BLaER1 (cell line): ENCODE results near the gene ZMYM4.

ENCODE experiments used
- H3K27ac ChIP-seq: shearing (Covaris generic); formaldehyde crosslinking; 2 replicates; pipeline ENCODE4 v1.8.1; 2022
- H3K27me3 ChIP-seq: shearing (Covaris generic); formaldehyde crosslinking; 2 replicates; pipeline ENCODE4 v1.8.1; 2022
- H3K36me3 ChIP-seq: shearing (Covaris generic); formaldehyde crosslinking; 2 replicates; pipeline ENCODE4 v1.8.1; 2022
- H3K4me1 ChIP-seq: shearing (Covaris generic); formaldehyde crosslinking; 2 replicates; pipeline ENCODE4 v1.8.1; 2022
- H3K4me2 ChIP-seq: shearing (Covaris generic); formaldehyde crosslinking; 2 replicates; pipeline ENCODE4 v1.8.1; 2022
- H3K4me3 ChIP-seq: shearing (Covaris generic); formaldehyde crosslinking; 2 replicates; pipeline ENCODE4 v1.8.1; 2022
- H3K9ac ChIP-seq: shearing (Covaris generic); formaldehyde crosslinking; 2 replicates; pipeline ENCODE4 v1.8.1; 2022
- H3K9me3 ChIP-seq: shearing (Covaris generic); formaldehyde crosslinking; 2 replicates; pipeline ENCODE4 v1.8.1; 2022
- H4K20me1 ChIP-seq: shearing (Covaris generic); formaldehyde crosslinking; 2 replicates; pipeline ENCODE4 v1.8.1; 2022
- Cebpa-rat ChIP-seq: shearing (Covaris generic); IDR thresholded peaks from 2 replicates; pipeline ENCODE4 v1.8.1; 2022

ZMYM4 gene

DNA sequence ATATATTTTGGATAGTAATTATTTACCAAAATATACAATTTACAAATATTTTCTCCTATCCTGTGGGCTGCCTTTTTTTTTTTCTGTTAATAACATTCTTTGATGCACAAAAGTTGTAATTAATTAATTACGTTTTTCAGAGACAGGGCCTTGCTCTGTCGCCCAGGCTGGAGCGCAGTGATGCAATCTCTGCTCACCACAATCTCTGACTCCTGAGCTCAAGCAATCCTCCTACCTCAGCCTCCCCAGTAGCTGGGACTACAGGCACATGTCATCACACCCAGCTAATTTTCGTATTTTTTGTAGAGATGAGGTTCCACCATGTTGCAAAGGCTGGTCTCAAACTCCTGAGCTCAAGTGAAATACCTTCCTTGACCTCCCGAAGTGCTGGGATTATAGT is 21.3 kb upstream of the ZMYM4 start:
- Histone ChIP-seq H3K4me3 (no peak overlapping the region), H3K9ac (no peak overlapping the region), H3K27ac (no peak overlapping the region), H4K20me1 (no peaks in the 10 kb centered on the region), H3K9me3 (no peaks in the 10 kb centered on the region), H3K27me3 (no peaks in the 10 kb centered on the region), H3K4me1 (no peaks in the 10 kb centered on the region), H3K36me3 (no peaks in the 10 kb centered on the region), H3K4me2 (no peak overlapping the region)
- TF ChIP-seq Cebpa-rat: no peak

- no peak for TF ChIP-seq Cebpa-rat
- Histone ChIP-seq H3K9me3 (no peaks in the 10 kb centered on the region), H3K27me3 (no peaks in the 10 kb centered on the region), H3K9ac (no peak overlapping the region), H4K20me1 (no peaks in the 10 kb centered on the region), H3K36me3 (no peaks in the 10 kb centered on the region), H3K4me2 (no peak overlapping the region), H3K4me3 (no peak overlapping the region), H3K27ac (no peak overlapping the region), H3K4me1 (no peaks in the 10 kb centered on the region)
These were observed 14.6 kb upstream of the ZMYM4 start for GRCh38 chr1:35253941-35254340.

DNA sequence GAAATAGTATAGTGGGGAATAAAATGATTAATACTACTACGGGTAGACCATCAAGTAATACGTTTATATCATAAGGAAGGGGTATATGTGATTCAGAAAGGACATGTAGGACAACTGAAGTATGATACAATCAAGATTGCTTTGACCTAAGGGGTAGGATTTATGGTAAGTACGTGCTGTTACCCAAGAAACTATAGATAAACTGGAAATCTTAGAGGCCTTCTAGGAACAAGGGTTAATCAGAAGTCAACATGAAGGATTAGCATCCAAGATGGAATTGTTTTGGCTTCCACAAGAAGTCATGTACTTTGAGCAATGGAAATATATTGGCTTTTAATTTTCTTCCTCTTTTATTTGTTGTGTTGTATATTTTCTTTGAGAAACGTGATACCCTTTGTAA is 13.2 kb upstream of the ZMYM4 start:
- TF ChIP-seq Cebpa-rat: no peak
- H3K9me3 ChIP-seq: no peaks in the 10 kb centered on the region
- no peaks in the 10 kb centered on the region for H3K27me3 ChIP-seq
- no peaks in the 10 kb centered on the region for H4K20me1 ChIP-seq
- no peak overlapping the region for H3K27ac ChIP-seq
- no peak overlapping the region for H3K9ac ChIP-seq
- H3K4me1 ChIP-seq: no peaks in the 10 kb centered on the region
- H3K4me2 ChIP-seq: no peak overlapping the region
- H3K36me3 ChIP-seq: no peaks in the 10 kb centered on the region
- H3K4me3 ChIP-seq: no peak overlapping the region

DNA sequence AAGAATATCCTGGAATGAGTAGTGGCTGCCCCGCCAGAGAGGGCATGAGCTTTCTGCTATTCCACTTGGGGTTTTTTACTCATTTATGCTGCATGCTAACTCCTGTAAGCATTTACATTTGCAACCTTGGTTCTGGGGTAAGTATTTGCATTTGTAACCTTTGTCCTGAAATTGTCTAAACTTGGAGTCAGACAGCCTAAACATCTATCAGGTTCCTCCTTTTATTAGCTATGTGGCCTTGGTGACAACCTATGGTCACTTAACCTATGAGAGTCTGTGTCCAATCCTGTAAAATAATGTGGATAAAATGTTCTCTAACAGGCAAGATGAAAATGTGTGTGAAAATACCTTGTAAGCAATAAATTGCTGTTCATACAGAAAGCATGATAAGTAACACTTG is 8.9 kb upstream of the ZMYM4 start:
- H3K36me3 ChIP-seq: no peaks in the 10 kb centered on the region
- no peak overlapping the region for H3K27ac ChIP-seq
- no peak overlapping the region for H3K4me3 ChIP-seq
- no peaks in the 10 kb centered on the region for H4K20me1 ChIP-seq
- H3K4me2 ChIP-seq: no peak overlapping the region
- H3K4me1 ChIP-seq: peaks cover under 1% of the 10 kb centered on the region
- no peak for TF ChIP-seq Cebpa-rat
- no peaks in the 10 kb centered on the region for H3K9me3 ChIP-seq
- no peak overlapping the region for H3K9ac ChIP-seq
- H3K27me3 ChIP-seq: no peaks in the 10 kb centered on the region

- Histone ChIP-seq H3K4me1 (peaks cover 10% of the 10 kb centered on the region), H3K27me3 (no peaks in the 10 kb centered on the region), H4K20me1 (no peaks in the 10 kb centered on the region), H3K27ac (no peak overlapping the region), H3K9me3 (no peaks in the 10 kb centered on the region), H3K4me2 (no peak overlapping the region), H3K9ac (no peak overlapping the region), H3K4me3 (no peak overlapping the region), H3K36me3 (no peaks in the 10 kb centered on the region)
- no peak for TF ChIP-seq Cebpa-rat
These were observed 6.9 kb upstream of the ZMYM4 start for GRCh38 chr1:35261412-35262120.

DNA sequence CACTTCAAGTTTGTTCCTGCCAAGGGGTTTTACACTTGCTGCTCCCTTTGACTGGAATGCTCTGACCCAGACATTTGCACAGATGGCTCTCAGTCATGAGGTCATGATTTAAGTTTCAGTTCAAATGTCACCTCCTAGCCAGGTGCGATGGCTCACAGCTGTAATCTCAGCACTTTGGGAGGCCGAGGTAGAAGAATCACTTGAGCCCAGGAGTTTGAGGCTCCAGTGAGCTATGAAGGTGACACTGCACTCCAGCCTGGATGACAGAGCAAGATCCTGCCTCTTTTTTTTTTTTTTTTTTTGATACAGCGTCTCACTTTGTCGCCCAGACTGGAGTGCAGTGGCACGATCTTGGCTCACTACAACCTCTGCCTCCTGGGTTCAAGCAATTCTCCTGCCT is 4.5 kb upstream of the ZMYM4 start:
- no peaks in the 10 kb centered on the region for H4K20me1 ChIP-seq
- H3K36me3 ChIP-seq: no peaks in the 10 kb centered on the region
- no peak overlapping the region for H3K9ac ChIP-seq
- H3K27ac ChIP-seq: no peak overlapping the region
- peaks cover 16% of the 10 kb centered on the region for H3K4me1 ChIP-seq
- H3K4me2 ChIP-seq: no peak overlapping the region
- H3K9me3 ChIP-seq: no peaks in the 10 kb centered on the region
- H3K4me3 ChIP-seq: no peak overlapping the region
- no peaks in the 10 kb centered on the region for H3K27me3 ChIP-seq
- no peak for TF ChIP-seq Cebpa-rat

DNA sequence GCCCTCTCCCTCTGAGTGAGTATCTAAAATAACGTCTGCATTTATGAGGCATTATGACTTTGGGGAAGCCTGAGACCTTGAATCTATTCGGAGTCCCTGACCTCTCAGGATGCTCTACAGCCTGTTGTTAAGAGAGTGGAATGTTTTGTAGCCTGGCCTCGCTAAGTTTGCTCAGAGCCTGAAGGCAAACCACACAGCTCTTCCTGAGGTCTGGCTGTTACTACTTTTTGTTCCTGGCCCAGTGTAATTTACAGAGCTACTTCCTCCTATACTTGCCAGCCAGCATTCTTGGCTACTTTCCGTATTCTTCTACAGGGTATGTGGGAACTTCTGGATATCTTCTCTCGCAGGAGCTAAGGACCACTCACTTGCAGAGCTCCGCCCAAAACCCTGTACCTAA is 3.6 kb upstream of the ZMYM4 start:
- H3K4me2 ChIP-seq: peak overlapping the region; percentile 18; the same call in 1 of the 2 replicates
- no peak overlapping the region for H3K4me3 ChIP-seq
- H3K4me1 ChIP-seq: peaks cover 19% of the 10 kb centered on the region
- peaks cover 2% of the 10 kb centered on the region; the same call in 1 of the 2 replicates for H4K20me1 ChIP-seq
- H3K36me3 ChIP-seq: no peaks in the 10 kb centered on the region
- H3K27me3 ChIP-seq: no peaks in the 10 kb centered on the region
- H3K9ac ChIP-seq: no peak overlapping the region; the same call in 1 of the 2 replicates
- no peak overlapping the region for H3K27ac ChIP-seq
- no peak for TF ChIP-seq Cebpa-rat
- no peaks in the 10 kb centered on the region for H3K9me3 ChIP-seq

GRCh38 chr1:35266306-35266705 is 2.2 kb upstream of the ZMYM4 start:
- no peak overlapping the region for H3K4me3 ChIP-seq
- H3K4me2 ChIP-seq: no peak overlapping the region
- H3K9ac ChIP-seq: no peak overlapping the region
- no peaks in the 10 kb centered on the region; the same call in 1 of the 2 replicates for H3K9me3 ChIP-seq
- peaks cover 1% of the 10 kb centered on the region; the same call in 1 of the 2 replicates for H3K36me3 ChIP-seq
- H4K20me1 ChIP-seq: peaks cover 13% of the 10 kb centered on the region
- TF ChIP-seq Cebpa-rat: no peak
- peaks cover 27% of the 10 kb centered on the region for H3K4me1 ChIP-seq
- no peaks in the 10 kb centered on the region for H3K27me3 ChIP-seq
- H3K27ac ChIP-seq: no peak overlapping the region

DNA sequence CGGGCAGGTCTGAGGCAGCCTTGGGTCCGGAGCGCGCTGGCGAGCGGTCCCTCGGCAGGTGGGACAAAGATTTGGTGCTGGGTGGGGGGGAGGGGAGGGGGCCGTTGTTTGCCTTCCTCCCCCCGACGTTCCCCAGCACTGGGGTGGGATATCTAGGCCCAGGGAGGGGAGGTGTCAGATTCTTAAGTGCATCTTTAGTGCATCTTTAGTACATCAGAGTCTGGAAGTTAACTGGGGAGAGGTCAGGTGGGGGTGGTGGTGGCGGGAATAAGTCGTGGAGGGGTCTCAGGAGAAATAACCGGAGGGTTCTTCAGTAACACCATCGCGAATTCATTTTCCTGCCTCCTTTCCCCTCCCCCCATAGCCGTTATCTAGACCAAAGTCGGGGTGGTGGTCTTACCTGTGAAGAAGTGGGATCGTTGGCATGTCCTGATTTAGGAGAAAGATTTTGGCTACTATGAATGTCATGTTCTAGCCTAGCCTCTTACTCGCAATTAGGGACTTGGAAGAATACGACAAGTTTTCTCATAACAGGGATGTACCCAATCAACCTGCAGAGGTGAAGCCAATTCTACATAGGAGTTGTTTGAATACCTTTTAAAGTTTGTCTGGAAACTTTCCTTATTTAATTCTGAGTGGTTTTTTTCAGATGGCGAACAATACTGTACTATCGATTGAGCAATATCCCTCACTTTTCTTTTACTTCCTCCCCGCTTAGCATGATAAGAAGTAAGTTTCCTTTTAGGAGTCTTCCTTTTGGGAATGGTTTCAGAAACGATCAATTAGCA is 886 bp downstream of the ZMYM4 start:
- peak; percentile 51; the same call in 1 of the 2 replicates for TF ChIP-seq Cebpa-rat
- Histone ChIP-seq H3K27me3 (no peaks in the 10 kb centered on the region), H3K27ac (peak overlapping the region; percentile 96)

GRCh38 chr1:35269989-35270289 is 1.4 kb downstream of the ZMYM4 start:
- TF ChIP-seq Cebpa-rat: no peak
- Histone ChIP-seq H4K20me1 (peaks cover 49% of the 10 kb centered on the region), H3K4me2 (peak overlapping the region; percentile 78), H3K4me1 (peaks cover 23% of the 10 kb centered on the region), H3K9ac (peak overlapping the region; percentile 96), H3K27ac (no peak overlapping the region; the same call in 1 of the 2 replicates), H3K9me3 (peaks cover 7% of the 10 kb centered on the region; the same call in 1 of the 2 replicates), H3K36me3 (peaks cover 20% of the 10 kb centered on the region), H3K27me3 (no peaks in the 10 kb centered on the region), H3K4me3 (peak overlapping the region; percentile 89)

More for the DNA sequence above, 886 bp downstream of the ZMYM4 start:
- Histone ChIP-seq H3K36me3 (peaks cover 20% of the 10 kb centered on the region), H3K4me3 (peak overlapping the region; percentile 89), H3K4me1 (peaks cover 27% of the 10 kb centered on the region), H4K20me1 (peaks cover 44% of the 10 kb centered on the region), H3K4me2 (peak overlapping the region; percentile 78), H3K9ac (peak overlapping the region; percentile 96), H3K9me3 (peaks cover 7% of the 10 kb centered on the region; the same call in 1 of the 2 replicates)
